Central memory CD4-positive, alpha-beta T cell (primary cell): ENCODE data around the gene ADSS1.

Source experiments
- DNase-seq: peaks from one replicate; pipeline ENCODE4 v3.0.0; 2022

ADSS1 gene

DNA sequence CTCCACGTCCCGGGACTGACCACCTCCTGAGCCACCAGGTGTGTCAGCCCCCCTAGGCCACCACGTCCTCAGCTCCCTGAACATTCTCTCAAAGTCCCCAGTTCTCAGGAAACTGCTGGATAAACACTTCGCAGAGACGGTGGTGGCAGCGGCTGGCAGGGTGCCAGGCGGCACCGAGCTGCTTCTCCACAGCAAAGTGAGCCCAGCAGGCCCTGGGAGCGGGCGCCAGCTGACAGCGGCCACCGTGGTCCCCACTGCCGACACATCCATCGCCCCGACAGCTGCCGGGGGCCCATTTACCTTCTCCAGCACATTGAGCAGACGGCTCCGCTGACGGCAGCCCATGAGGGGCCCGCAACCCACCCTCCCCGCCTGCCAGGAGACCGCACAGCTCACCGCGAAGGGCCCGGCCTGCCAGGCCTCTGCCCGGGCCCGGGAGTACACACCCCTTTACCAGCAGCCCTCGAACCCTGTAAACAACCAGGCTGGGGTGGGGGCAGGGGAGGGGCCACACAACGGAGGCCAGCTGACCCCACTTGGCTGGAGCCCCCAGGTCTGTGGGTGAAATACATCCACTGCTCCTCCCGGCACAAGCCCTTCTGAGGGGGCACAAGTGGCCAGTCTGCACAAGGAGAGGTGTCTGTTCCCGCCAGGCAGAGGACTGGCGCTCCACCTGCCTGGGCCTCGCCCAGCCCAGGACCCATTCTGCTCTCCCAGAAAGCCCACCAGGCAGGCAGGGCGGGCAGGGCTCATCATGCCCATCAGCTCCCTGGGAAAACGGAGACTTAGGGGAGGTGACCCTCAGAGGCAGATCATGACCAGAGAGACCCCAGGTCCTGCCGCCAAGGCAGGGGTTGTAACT lies 61.0 kb downstream of the ADSS1 start:
- DNase-seq, result no peak

DNA sequence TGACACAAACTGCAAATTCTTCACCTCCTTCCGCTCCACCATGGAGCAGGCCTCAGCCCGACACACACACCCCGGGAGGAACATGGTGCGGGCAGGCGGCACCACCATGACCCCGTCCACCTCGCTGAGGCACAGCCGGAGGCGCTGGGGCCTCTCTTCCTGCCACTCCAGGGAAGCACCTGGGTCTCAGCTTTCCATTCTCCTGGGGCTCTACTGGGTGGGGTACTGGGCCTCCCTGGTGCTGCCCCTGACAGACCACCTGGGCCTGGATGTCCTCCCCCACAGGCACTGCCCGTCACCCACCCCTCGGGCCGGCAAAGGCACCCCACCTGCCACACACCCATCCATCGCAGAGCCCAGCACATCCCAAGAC lies 61.7 kb downstream of the ADSS1 start:
- DNase-seq, result no peak

DNA sequence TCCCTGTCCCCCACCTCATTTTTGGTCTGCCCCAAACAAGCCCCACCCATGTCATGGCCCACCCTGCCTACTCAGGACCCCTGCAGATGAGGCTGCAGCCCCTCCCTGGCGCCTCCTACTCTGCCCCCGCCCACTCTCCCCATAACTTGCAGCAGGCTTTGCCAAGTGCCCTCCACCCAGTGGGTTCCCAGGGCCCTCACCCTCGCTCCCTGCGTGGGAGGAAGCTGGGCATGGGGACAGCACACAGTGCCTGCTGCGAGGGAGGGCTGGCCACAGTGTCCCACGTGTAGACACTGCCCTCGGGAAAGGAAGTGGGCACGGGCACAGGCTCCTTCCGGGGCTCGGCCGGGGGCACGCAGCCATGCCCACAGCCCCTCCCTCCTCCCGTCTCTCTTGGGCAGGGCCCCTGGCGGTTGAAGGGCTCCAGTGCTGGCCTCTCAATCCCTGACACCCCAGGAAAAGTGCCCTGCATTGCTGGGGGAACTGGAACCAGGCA lies 62.1 kb downstream of the ADSS1 start:
- no peak for DNase-seq

DNA sequence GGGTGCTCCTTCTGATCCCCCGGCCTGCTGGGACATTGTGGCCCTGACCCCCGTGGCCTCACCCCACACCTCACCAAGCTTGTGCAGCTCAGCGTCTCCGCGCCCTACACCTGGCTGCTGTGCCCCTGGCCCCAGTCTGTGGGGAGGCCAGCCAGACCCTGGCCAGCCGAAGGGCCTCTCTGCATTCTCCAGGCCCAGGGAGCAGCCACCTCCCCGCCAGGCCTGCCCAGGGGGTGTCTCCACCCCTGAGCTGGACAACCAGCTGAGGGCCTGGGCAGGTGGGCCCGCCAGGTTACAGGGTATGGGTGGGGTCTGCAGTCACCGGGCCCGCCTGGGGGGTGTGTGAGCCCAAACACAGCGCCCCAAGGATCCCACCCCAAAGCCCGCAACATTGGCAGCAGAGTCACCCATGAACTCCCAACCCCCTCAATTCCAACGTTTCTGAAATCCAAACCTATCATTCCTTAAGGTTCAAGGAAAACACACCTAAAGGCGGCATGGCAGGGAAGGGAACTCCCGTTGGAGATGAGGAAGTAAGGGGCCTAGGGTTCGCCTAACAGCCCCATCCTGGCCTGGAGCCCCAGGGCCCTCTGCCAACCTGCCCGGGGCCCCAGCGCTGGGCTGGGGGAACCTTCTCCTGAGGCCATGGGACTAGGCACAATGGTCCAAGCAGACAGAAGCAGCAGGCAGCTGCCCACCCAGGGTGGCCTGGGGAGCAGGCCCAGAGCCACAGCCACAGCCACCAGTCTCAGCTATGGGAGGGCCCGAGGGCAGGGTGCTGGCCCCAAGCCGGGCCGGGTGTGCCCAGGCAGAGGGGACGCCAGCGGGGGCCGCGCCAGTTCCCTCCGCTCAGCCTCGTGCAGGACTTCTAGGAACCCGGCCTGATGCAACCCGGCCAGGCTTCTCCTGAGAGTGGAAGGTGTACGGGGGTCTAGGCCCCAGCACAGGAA lies 63.0 kb downstream of the ADSS1 start:
- DNase-seq, result no peak

DNA sequence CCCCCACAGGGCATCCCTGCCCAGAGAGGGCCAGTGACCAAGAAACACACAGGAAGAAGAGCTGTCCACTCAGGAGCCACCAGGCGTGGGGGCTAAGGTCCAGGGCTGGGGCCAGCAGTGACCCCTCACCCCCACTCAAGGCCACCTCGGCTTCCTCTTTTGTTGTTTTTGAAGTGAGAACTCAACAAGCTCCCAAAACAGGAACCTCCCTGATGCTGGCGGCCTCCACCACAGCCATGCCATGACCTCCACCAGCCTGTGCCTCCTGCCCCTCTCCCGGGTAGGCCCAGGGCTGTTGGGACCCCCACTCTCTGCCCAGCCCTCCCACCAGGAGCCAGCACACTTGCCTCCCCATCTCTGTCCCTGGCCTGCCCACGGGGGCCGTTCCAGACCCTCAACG lies 63.7 kb downstream of the ADSS1 start:
- DNase-seq, result no peak

DNA sequence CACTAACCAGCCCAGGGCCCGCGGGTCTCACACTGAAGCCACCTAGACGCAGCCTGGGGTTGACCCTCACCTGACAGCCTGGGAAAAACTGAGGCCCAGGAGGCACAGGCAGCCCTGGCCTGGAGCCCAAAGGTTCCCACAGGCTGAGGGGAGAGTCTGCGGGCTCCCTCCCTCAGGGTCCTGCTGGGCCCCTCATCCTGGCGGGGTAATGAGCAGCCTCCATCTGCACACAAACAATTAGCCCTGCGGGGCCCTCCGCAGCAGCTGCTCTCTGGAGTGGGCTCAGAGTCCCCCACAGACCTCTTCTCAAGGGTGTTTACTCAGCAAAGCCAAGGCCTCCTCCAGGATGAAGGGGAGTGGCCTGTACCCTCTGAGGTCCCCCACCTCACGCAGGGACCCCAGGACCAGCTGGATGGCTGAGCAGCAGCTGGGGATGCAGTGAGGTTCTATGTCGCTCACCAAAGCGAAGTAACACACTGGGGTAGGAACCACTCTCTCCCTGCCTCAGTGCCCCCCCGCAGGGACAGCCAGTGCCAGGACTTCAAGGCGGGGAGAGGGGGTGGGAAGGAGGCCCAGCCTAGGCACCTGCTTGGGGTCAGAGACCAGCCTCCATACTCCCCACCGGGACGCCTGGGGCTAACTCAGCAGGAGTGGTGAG lies 64.3 kb downstream of the ADSS1 start:
- no peak for DNase-seq

DNA sequence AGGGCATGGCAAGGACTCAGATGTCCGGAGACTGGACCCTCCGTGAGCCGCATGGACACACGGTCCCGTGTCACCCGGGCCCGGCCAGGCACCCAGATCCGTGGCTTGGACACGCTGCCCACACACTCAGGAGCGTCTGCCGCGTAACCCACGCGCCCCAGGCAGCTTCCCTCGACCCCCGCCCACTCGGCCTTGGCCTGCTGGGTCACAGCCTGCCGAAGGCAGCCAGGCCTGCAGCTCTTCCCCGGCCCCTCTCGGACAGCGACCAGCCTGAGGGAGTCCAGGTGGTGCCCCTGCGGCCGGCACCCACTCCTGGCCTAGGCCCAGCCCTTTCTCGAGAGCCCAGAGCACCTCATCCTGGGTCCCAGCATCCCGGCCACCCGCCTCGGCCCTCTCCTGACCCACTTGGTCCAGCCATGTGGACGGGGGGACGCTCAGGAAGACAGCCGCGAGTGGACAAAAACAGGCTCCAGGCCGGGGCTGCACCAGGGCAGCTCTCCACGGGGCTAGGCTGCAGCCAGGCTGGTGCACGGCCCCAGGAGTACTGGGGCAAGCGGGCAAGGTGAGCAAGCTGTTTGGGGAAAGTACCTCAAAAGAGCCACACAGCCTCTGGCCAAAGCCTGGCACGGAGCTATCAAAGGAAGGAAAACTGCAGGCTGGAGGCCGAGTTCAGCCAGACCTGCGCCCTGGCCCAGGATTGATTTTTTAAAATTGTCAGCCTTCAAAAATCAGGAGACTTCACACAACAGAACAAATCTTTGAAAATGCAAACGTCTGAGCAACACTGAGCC lies 65.0 kb downstream of the ADSS1 start:
- no peak for DNase-seq

DNA sequence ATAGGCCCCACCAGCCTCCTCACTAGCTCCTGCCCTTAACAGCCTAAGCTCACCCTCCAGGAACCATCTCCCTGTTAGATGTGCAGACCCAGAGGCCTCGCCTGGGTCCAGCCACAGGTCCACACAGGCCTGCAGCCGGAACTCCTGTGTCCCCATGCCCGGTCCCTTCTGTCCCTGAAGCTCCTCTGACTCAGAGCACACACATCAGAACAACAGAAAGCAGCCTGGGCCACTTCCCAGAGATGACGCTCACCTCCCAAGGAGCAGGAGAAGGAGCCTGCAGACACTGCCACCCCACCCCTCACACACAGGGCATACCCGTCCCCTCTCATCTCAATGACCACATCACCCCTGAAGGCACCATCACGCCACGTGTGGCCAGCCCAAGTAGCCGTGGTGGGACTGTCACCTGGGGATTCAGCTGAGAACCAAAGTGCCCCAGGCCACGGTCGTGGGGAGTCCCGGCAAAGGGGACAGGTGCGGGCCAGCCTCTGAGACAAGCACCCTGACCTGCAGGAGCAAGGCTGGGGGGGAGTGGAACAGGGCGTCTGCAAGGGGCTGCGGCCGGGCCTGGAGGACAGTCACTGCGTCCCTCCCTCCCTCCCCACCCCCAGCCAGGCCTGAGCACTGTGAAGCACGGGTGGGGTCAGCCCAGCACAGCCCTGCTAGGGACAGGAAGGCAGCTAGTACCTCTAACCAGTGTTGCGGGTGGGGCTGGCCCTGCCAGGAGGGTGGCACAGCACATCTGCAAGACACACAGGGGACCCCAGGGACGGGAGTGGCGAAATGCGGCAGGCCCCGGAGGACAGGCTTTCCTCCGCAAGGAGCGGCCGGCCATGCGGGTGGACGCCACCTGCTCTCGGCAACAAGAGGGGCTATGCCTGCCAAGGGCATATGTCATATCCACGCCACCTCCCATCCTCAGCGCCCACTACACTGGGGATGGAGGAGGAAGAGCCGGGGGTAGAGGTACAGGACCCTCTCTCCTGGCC lies 66.0 kb downstream of the ADSS1 start:
- no peak for DNase-seq

DNA sequence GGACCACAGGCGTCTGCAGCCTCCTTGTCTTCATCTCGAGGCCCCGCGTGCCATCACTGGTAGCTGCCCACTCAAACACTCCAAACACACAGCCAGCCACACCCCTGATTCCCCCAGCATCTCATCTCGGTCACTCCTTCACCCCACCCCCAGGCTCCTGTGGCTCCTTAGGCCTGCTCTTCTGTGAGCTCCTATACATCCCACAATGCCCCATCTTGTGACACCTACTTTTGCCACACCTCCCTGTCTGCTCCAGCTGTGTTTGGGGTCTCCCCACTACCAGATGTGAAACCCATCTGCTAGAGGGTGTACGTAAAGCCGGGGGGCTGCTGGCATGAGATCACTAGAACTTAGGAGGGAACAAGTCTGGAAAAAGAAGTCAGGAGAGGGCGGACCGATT lies 67.4 kb downstream of the ADSS1 start:
- DNase-seq, result no peak

DNA sequence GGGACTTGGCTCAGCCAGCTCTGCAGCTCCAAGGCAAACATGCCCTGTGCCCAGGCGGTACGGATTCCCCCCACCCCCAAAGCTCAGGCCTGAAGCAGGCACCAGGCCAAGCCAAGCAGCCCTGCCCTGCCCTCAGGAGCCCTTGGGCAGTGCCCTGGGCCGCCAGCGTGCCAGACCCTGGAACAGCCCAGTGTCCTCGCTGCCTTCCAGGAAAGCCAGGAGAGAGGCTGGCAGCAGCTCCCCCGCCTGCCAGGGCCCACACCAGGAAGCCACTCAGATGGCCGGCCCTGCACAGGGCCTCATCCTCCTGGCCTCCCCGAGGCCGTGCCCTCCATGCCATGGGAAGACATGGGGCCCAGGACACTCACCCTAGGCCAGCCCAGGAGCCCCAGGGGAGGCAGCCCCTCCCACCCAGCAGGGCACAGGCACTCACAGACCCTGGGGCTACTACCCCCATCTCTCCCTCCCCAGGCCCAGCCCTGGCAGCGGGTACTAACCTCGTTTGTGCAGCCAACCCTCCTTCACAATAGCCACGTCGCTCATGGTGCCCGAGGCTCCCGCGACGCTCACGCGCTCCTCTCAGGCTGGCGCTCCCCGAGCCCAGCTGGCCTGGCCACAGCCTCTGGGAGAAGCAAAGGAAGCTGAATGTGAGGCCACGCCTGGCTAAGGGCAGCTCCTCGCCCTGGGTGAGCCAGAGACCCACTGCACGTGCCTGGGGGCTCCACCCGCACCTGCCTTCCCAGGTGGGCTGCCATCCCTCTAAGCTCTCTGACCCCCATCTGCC lies 68.3 kb downstream of the ADSS1 start:
- no peak for DNase-seq

DNA sequence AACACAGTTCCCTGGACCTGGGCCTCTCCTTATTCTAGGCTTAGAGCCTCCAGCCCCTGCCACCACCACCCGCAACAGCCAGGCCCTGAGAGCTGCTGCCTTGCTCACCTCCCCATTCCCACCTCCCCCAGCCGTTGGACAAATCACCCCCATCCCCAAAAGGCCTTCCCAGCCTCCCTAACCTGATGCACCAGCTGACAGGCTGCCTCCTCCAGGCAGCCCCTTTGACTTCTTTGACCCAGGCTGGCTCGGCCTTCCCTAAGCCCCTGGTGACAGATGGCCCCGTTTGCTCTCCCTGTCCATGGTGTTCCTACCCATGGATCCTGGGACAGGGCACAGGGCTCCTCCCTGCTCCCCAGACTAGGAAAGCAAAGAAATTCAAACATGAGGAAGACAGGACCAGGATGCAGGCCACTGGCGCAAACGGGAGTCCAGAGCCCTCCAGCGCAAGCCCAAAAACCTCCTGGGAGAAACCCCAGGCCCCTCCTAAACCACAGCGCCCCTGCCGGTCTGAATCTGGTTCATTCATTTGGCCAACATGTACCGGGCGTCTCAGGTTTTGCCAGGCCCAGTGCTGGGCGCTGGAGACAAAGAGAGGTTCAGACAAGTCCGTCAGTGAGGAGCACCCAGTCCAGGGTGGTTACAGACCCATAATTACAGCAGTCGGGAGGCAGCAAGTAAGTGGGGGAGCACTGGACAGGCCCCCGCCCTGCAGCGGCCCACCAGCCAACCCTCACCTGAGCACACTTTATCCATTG lies 69.1 kb downstream of the ADSS1 start:
- no peak for DNase-seq

DNA sequence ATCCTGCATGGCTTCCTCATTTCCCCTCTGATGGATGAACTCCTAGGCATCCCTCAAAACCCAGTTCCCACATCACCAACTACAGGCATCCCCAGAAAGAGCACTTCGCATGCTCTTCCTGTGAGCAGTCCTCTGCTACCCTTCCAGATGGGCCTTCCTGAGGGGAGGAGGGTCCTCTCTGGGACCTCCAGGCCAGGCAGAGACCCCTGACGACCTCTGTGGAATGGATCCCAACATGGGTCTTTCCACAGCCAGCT lies 69.6 kb downstream of the ADSS1 start:
- no peak for DNase-seq

DNA sequence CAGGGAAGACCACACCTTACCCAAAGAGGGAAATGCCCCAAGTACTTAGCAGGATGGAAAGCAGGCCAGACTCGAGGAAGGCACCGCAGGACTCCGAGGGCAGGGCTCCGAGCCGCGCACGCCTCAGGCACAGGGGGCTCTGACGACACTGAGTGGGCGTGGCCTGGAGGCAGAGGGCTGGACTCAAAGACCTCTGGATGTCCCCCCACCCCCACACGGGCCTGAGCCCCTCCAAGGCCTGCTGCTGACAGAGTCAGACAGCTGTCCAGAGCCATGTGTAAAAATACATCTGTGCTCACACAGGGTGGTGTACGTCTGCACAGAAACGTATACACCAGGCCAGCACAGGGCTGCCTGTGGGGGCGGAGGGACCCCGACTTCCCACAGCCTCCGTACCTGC lies 70.1 kb downstream of the ADSS1 start:
- DNase-seq, result no peak

DNA sequence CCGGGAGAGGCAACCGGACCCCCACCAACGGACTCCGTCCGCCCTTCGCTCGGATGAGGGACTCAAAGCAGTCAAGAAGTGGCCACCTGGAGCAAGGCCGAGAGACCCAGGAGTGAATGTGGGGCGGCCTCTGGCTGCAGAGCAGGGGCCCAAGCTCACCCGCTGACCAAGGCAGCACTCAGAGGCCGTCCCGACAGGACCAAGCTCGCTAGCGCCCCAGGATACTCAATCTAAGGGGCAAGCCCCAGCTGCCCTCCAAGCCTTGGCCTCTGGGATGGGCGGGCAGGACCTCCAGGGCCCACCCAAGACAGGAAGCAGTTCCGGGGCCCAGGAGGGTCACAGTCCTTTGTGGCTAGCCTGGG lies 70.6 kb downstream of the ADSS1 start:
- DNase-seq, result no peak

DNA sequence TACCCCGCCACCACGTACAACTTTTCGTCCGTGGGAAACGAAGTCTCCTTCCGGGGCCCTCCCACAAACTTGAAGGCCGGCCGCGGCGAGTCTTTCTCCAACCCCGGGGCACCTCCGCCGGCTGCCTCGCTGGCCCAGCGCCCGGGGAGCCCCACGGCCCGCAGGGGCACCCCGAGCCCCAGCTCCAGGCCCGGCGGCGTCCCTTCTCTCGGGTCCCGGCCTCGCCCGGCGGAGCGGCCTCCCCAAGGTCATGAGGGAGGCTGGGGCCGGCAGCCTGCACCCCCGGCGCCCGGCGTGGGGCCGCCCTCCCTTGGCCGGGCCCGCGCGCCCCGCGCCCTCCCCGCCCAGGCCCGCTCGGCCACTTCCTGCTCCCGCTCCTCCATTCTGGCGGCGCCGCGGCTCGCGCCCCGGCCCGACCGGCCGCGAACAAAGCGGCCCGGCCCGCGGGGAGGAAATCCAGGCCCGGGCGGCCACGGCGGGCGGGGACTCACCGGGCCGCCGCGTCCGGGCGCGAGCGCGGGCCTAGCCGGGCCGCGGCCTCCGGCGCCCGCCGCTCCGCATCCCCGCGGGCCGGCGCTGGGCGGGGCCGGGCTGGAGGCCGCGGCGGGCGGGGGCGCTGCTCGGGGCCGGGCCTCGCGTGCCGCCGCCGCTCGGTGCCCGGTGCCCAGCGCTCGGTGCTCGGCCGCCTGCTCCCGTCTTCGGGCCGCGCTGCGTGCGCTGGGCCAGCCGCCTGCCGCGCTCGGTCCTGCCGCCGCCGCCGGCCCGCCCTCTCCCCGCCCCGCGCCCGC lies 71.2 kb downstream of the ADSS1 start, which contains the start of gene AKT1:
AKT1 (minus strand) TSS at position 756 of the 788 bp plus-strand sequence. CDS start 3,105 bp downstream, outside the sequence.
- DNase-seq, result no peak

DNA sequence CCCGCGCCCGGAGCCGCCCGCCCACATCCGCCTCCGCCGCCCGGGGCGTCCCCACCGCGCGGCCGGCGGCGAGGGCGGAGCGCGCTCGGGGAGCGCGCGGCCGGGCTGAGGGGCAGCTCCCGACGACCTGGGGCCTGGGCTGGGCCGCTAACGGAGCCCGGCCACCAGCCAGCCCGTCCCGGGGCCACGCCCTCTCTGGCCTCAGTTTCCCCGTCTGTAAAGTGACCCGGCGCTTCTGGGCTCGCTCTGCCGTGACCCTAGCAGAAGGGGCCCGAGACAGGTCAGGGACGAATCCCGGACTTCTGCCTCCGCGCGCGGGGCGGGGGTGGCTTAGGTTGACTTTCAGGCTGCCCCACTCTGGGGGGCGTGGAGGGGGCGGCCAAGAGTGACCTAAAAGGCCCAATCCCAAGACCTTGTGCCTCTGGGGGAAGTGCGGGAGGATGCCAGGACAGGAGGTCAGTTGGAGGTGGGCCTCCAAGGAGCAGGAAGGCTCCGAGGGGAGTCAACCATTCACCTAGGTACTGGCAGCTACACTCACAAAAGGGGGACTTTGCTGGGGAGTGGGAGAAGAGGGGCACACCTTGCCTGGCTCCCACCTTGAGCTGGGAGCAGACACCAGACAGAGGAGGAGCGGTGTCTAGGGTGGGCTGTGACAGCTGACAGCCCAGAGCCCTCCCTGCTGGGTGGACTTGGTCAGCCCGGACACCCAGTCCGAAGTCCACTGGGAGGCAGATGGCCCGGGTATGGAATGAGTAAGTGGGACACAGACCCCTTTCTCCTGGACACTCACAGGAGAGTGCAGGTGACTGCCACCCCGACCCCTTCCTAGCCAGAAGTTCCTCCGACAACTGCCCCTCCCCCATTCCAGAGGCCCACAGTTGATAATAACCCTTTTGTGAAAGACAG lies 72.0 kb downstream of the ADSS1 start:
- peak; percentile 39 for DNase-seq

DNA sequence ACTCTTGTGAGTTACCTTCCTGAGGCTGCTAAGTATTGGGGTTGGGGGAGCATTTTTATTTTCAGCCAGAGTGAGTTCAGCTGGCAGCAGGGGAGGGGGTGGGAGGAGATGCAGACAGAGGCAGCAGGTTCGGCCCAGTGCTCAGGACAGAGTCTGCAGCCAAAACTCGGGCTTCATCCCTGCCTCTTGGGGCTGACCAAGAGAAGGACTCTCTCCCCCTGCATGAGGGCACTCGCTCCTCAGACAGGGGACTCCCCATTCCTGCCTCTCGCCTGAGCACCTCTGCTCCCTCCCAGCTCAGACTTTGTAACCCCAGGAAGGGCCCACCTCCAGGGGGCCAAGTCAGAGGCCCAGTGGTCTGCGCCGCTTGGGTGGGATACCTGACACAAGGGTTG lies 72.7 kb downstream of the ADSS1 start:
- DNase-seq, result no peak
